Breast epithelium (tissue), 3 donors: Measurements from ENCODE around the gene PROM2.

Experiments used
- POLR2A ChIP-seq: fragments of 450-650 bp; IDR thresholded peaks from one replicate; pipeline ENCODE4 v1.6.1; 2016; ENCODE audit warnings: antibody characterized with exemption, mild to moderate bottlenecking, moderate library complexity
- POLR2AphosphoS5 ChIP-seq, 3 donors: sonication (generic); formaldehyde crosslinking; IDR thresholded peaks; one replicate each; pipeline ENCODE4 v1.6.1; 2017; ENCODE audit warnings: antibody characterized with exemption in 3 of 3
- TF ChIP-seq, protein P1 (sequence below), 3 donors: fragments of 450-650 bp; IDR thresholded peaks; one replicate each; pipeline ENCODE4 v1.5.1; 2016 to 2017; ENCODE audit warnings: antibody characterized with exemption in 3 of 3, mild to moderate bottlenecking in 3 of 3, moderate library complexity in 3 of 3

DNA sequence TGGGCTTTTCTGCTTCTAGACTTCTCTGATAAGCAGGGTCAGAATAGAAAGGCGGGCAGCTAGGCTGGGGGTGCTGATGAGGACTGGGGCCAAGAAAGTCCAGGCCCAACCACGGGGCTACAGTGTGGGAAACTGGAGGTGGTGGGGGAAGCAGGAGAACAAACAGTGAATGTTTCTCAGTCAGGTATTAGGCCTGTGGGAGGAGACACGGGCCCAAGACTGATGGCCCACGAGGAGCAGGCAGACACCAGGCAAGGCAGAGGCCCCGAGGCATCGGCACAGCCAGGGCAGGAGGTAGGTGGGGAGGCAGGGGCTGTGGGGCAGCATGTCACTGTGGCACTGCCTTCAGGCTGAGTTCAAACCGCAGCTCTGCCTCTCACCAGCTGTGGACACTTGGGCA lies 63.6 kb downstream of the PROM2 start:
- TF ChIP-seq, protein P1, sequence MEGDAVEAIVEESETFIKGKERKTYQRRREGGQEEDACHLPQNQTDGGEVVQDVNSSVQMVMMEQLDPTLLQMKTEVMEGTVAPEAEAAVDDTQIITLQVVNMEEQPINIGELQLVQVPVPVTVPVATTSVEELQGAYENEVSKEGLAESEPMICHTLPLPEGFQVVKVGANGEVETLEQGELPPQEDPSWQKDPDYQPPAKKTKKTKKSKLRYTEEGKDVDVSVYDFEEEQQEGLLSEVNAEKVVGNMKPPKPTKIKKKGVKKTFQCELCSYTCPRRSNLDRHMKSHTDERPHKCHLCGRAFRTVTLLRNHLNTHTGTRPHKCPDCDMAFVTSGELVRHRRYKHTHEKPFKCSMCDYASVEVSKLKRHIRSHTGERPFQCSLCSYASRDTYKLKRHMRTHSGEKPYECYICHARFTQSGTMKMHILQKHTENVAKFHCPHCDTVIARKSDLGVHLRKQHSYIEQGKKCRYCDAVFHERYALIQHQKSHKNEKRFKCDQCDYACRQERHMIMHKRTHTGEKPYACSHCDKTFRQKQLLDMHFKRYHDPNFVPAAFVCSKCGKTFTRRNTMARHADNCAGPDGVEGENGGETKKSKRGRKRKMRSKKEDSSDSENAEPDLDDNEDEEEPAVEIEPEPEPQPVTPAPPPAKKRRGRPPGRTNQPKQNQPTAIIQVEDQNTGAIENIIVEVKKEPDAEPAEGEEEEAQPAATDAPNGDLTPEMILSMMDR (IDR thresholded peaks at IDR 0.05), result no peak
- TF ChIP-seq POLR2AphosphoS5 (IDR thresholded peaks at IDR 0.05), result no peak
- TF ChIP-seq POLR2A, result no peak
